ENCODE data around the gene MICAL2.

Gene MICAL2

DNA sequence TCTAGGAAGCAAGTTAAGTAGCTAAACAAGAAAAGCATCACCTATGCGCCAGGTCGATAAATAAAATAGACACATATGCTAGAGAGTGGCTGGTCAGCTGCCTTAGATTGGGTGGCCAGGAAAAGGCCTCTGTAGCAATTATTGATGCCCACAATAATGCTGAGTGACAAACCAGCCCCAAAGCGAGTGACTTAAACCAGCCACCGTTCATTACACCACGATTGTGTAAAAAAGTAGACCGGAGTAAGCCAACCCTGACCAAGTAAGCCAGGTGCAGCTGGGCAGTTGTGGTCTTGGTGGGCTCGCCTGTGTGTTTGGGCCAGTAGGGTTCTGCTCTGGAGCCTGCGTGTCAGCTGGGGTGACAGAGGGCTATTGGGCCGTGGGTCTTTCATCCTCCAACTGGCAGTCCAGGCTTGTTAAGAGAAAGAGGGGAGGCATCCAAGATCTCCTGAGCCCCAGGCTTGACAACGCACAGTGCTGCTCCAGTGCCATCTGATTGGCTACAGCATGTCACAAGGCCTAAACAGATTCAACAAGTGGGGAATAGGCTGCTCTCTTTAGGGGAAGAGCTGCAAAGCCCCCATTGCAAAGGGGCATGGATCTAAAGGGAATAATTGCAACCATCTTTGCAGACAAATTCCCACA is 166.6 kb downstream of the MICAL2 start:
- TF ChIP-seq FOXP2 (optimal IDR thresholded peaks at IDR 0.05; ENCODE audit: borderline replicate concordance, extremely low read depth, extremely low read length, insufficient read depth) = no peak
- TF ChIP-seq, protein P1, sequence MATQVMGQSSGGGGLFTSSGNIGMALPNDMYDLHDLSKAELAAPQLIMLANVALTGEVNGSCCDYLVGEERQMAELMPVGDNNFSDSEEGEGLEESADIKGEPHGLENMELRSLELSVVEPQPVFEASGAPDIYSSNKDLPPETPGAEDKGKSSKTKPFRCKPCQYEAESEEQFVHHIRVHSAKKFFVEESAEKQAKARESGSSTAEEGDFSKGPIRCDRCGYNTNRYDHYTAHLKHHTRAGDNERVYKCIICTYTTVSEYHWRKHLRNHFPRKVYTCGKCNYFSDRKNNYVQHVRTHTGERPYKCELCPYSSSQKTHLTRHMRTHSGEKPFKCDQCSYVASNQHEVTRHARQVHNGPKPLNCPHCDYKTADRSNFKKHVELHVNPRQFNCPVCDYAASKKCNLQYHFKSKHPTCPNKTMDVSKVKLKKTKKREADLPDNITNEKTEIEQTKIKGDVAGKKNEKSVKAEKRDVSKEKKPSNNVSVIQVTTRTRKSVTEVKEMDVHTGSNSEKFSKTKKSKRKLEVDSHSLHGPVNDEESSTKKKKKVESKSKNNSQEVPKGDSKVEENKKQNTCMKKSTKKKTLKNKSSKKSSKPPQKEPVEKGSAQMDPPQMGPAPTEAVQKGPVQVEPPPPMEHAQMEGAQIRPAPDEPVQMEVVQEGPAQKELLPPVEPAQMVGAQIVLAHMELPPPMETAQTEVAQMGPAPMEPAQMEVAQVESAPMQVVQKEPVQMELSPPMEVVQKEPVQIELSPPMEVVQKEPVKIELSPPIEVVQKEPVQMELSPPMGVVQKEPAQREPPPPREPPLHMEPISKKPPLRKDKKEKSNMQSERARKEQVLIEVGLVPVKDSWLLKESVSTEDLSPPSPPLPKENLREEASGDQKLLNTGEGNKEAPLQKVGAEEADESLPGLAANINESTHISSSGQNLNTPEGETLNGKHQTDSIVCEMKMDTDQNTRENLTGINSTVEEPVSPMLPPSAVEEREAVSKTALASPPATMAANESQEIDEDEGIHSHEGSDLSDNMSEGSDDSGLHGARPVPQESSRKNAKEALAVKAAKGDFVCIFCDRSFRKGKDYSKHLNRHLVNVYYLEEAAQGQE (IDR thresholded peaks at IDR 0.05; ENCODE audit: insufficient read depth in 1 of 2, low read depth in 2 of 2, low read length in 2 of 2) = no peak
- no peak for TF ChIP-seq TAF1 (IDR thresholded peaks at IDR 0.05; ENCODE audit: borderline replicate concordance, insufficient read depth, low read length)
- no peak for TF ChIP-seq SIN3A (IDR thresholded peaks at IDR 0.05; ENCODE audit: borderline replicate concordance, insufficient read depth, low read length)
- TF ChIP-seq POLR2AphosphoS5 (IDR thresholded peaks at IDR 0.05; ENCODE audit: low read depth, low read length) = no peak

DNA sequence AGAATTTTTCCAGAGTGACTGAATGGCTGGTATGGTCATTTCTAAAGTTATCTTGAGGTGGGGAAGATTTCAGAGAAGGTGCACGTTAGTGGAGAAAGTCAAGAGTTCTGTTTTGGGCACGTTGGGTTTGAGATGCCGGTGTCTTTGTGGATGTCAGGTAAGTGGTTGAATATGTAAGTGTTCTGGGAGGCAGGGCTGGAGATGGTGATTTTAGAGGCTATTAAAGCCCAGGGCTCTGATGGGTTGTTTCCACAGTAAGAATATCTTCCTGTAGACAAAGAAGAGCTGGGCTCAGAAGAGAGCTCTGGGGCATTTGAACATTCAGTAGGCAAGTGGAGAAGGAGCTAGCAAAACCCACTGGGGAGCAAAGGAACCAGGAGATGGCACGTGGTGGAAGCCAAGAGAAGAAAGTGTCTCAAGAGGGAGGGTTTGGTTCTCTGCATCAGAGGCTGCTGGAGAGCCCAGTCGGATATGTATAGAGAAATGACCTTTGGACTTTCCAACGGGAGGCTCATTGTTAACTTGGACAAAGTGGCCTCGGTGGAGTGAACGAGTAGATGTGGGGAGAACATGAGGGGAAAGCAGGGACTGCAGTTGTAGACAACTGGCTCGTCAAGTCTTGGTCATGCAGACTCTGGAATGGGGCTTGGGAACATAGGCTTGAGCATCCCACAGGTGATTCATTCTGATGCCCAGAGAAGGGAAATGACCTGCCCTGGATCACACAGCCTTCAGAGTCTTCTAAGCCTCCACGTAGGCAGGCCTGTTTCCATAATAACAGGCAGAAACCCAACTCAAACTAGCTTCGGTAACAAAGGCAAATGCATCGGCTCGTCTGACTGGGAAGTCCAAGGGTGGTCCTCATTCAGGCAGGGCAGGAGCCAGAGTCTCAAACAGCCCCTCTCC is 168.6 kb downstream of the MICAL2 start:
- TF ChIP-seq, protein P1 (IDR thresholded peaks at IDR 0.05; ENCODE audit: insufficient read depth in 1 of 2, low read depth in 2 of 2, low read length in 2 of 2) = no peak
- TF ChIP-seq TAF1 (IDR thresholded peaks at IDR 0.05; ENCODE audit: borderline replicate concordance, insufficient read depth, low read length) (no peak), POLR2AphosphoS5 (IDR thresholded peaks at IDR 0.05; ENCODE audit: low read depth, low read length) (no peak), FOXP2 (optimal IDR thresholded peaks at IDR 0.05; ENCODE audit: borderline replicate concordance, extremely low read depth, extremely low read length, insufficient read depth) (no peak), SIN3A (IDR thresholded peaks at IDR 0.05; ENCODE audit: borderline replicate concordance, insufficient read depth, low read length) (no peak)

DNA sequence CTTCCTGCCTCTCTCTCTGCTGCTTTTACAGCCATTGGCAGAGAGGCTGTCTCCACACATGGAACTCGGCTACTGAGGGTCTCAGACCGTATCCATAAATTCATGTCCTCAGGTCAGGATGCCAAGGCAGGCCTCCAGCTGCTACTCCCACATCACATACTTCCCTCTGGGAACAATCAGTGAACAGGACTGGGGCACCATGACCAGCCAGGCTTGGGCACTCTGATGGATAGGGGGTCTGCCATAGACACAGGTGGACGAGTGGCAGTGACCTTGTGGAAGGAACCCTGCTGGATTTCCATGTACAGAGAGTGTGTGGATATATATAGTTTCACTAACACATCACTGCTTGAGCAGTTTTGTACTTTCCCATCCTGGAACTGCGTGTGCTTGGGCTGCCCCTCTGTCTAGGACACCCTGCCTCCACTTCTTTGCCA is 169.3 kb downstream of the MICAL2 start:
- TF ChIP-seq TAF1 (IDR thresholded peaks at IDR 0.05; ENCODE audit: borderline replicate concordance, insufficient read depth, low read length) (no peak), SIN3A (IDR thresholded peaks at IDR 0.05; ENCODE audit: borderline replicate concordance, insufficient read depth, low read length) (no peak), POLR2AphosphoS5 (IDR thresholded peaks at IDR 0.05; ENCODE audit: low read depth, low read length) (no peak), FOXP2 (optimal IDR thresholded peaks at IDR 0.05; ENCODE audit: borderline replicate concordance, extremely low read depth, extremely low read length, insufficient read depth) (no peak)
- TF ChIP-seq, protein P1 (IDR thresholded peaks at IDR 0.05; ENCODE audit: insufficient read depth in 1 of 2, low read depth in 2 of 2, low read length in 2 of 2) = no peak

DNA sequence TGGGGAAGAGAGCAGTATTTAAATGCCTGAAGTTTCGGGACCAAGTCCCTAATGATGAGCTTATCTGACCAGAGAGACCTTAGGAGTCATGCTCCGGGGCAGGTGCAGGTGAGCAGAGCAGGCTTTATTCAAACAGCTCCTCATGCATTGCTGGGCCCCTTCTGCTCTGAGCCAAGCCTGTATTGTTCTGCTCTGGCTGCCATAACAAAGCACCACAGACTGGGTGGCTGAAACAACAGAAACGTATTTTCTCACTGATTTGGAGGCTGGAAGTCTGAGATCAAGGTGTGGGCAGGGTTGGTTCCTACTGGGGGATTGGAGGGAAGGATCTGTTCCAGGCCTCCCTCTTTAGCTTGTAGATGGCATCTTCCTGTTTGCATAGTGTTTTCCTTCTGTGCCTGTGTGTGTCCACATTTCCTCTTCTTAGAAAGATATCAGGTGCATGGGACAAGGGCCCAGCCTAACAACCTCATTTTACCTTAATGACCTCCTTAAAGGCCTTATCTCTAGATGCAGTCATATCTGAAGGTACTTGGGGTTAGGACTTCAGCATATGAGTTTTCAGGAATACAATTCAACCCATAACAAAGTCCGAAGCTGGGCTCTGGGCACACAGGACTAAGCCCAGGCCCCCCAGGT is 169.9 kb downstream of the MICAL2 start:
- no peak for TF ChIP-seq POLR2AphosphoS5 (IDR thresholded peaks at IDR 0.05; ENCODE audit: low read depth, low read length)
- no peak for TF ChIP-seq TAF1 (IDR thresholded peaks at IDR 0.05; ENCODE audit: borderline replicate concordance, insufficient read depth, low read length)
- TF ChIP-seq, protein P1 (IDR thresholded peaks at IDR 0.05; ENCODE audit: insufficient read depth in 1 of 2, low read depth in 2 of 2, low read length in 2 of 2) = no peak
- TF ChIP-seq SIN3A (IDR thresholded peaks at IDR 0.05; ENCODE audit: borderline replicate concordance, insufficient read depth, low read length) = no peak
- TF ChIP-seq FOXP2 (optimal IDR thresholded peaks at IDR 0.05; ENCODE audit: borderline replicate concordance, extremely low read depth, extremely low read length, insufficient read depth) = no peak

All from PFSK-1 (cell line).